LNCAP (cell line): ENCODE data around the gene SIPA1L3.

Experiments
- CTCF ChIP-seq: fragments of 450-650 bp; IDR thresholded peaks from 2 replicates; pipeline ENCODE4 v1.5.1; 2017; ENCODE audit warnings: mild to moderate bottlenecking

The SIPA1L3 gene

GRCh38 chr19:38032951-38033350 lies 125.9 kb downstream of the SIPA1L3 start:
- TF ChIP-seq CTCF = no peak

- no peak for TF ChIP-seq CTCF
These were observed 126.9 kb downstream of the SIPA1L3 start for GRCh38 chr19:38033658-38034491.

- no peak for TF ChIP-seq CTCF
These were observed 127.5 kb downstream of the SIPA1L3 start for GRCh38 chr19:38034492-38034860.

GRCh38 chr19:38035515-38036495 lies 128.8 kb downstream of the SIPA1L3 start:
- TF ChIP-seq CTCF = no peak

GRCh38 chr19:38036707-38037611 lies 130.0 kb downstream of the SIPA1L3 start:
- TF ChIP-seq CTCF = no peak

- no peak for TF ChIP-seq CTCF
These were observed 133.0 kb downstream of the SIPA1L3 start for GRCh38 chr19:38039966-38040365.

GRCh38 chr19:38042132-38042531 lies 135.1 kb downstream of the SIPA1L3 start:
- TF ChIP-seq CTCF = no peak
